HEK293T (cell line): ENCODE data around the gene ZNF521.

Source experiments
- ARNT ChIP-seq: fragments of 450-650 bp; IDR thresholded peaks from 2 replicates; pipeline ENCODE4 v1.6.1; 2017; ENCODE audit warnings: mild to moderate bottlenecking
- PKNOX1 ChIP-seq: fragments of 450-650 bp; IDR thresholded peaks from 2 replicates; pipeline ENCODE4 v1.6.1; 2016
- SP1 ChIP-seq: fragments of 450-650 bp; IDR thresholded peaks from 2 replicates; pipeline ENCODE4 v1.6.1; 2017
- SUZ12 ChIP-seq: fragments of 450-650 bp; IDR thresholded peaks from 2 replicates; pipeline ENCODE4 v1.6.1; 2016; ENCODE audit warnings: mild to moderate bottlenecking
- ZNF384 ChIP-seq: fragments of 450-650 bp; IDR thresholded peaks from 2 replicates; pipeline ENCODE4 v1.6.1; 2016

- TF ChIP-seq SP1 (no peak), PKNOX1 (no peak), ZNF384 (no peak), ARNT (no peak), SUZ12 (no peak)
These were observed 332.0 kb downstream of the ZNF521 start for GRCh38 chr18:25019931-25020330.
